Coronary artery (tissue), 2 donors: ENCODE data around the gene DTWD1.
A peak's percentile ranks its signal among the peaks of the same experiment; 100 is the strongest.

Experiments used
- DNase-seq: peaks from one replicate; pipeline ENCODE4 v3.0.0-alpha.2; 2017; ENCODE audit warnings: low spot score
- H3K27ac ChIP-seq, 2 donors: fragments of 200-600 bp; sonication (generic); one replicate each; pipeline ENCODE4 v1.5.1; 2016 to 2019
- H3K4me3 ChIP-seq: fragments of 200-600 bp; sonication (generic); 2 replicates; pipeline ENCODE4 v1.5.1; 2016; ENCODE audit warnings: mild to moderate bottlenecking, moderate library complexity
- CTCF ChIP-seq: fragments of 200-600 bp; sonication (generic); IDR thresholded peaks from one replicate; pipeline ENCODE4 v1.5.1; 2019; ENCODE audit warnings: antibody characterized with exemption

DTWD1 gene

DNA sequence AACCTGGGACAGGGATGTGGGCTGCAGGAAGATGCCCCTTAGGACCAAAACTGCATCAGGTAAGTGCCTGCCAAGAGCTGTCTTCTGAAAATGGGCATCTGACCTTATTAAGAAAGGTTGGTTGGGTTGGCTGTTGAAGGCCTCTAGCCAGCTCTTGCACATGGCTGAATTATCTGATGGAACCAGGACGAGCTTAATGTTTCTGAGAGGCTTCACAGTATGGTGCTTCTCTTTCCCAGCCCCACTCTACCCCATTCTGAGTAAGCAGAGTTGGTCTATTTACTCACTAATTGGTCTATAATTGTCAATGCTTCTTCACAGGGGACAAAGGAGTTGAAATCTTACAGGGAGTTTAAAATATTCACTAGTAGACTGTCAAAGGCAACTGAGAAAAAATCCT, 48.4 kb downstream of the DTWD1 start:
- no peak for TF ChIP-seq CTCF
- no peak overlapping the region for H3K4me3 ChIP-seq
- DNase-seq = no peak
- no peak overlapping the region for H3K27ac ChIP-seq

GRCh38 chr15:49673861-49674260, 53.0 kb downstream of the DTWD1 start:
- no peak for TF ChIP-seq CTCF
- Histone ChIP-seq H3K4me3 (no peak overlapping the region), H3K27ac (no peak overlapping the region)
- no peak for DNase-seq

- DNase-seq = no peak
- TF ChIP-seq CTCF = no peak
- H3K4me3 ChIP-seq = no peak overlapping the region
- H3K27ac ChIP-seq = peak overlapping the region in 1 of 2 donors; percentile 9
These were observed 53.5 kb downstream of the DTWD1 start for GRCh38 chr15:49674370-49674769.

GRCh38 chr15:49675041-49675440, 54.2 kb downstream of the DTWD1 start:
- TF ChIP-seq CTCF = no peak
- no peak for DNase-seq

GRCh38 chr15:49678655-49679054, 57.8 kb downstream of the DTWD1 start:
- no peak for DNase-seq
- no peak overlapping the region for H3K27ac ChIP-seq
- TF ChIP-seq CTCF = no peak
- H3K4me3 ChIP-seq = no peak overlapping the region

More at GRCh38 chr15:49675041-49675440, 54.2 kb downstream of the DTWD1 start:
- no peak overlapping the region for H3K4me3 ChIP-seq
- H3K27ac ChIP-seq = peak overlapping the region in 1 of 2 donors; percentile 9

GRCh38 chr15:49686599-49686998, 65.8 kb downstream of the DTWD1 start:
- no peak for DNase-seq
- Histone ChIP-seq H3K4me3 (no peak overlapping the region), H3K27ac (no peak overlapping the region)
- TF ChIP-seq CTCF = no peak

DNA sequence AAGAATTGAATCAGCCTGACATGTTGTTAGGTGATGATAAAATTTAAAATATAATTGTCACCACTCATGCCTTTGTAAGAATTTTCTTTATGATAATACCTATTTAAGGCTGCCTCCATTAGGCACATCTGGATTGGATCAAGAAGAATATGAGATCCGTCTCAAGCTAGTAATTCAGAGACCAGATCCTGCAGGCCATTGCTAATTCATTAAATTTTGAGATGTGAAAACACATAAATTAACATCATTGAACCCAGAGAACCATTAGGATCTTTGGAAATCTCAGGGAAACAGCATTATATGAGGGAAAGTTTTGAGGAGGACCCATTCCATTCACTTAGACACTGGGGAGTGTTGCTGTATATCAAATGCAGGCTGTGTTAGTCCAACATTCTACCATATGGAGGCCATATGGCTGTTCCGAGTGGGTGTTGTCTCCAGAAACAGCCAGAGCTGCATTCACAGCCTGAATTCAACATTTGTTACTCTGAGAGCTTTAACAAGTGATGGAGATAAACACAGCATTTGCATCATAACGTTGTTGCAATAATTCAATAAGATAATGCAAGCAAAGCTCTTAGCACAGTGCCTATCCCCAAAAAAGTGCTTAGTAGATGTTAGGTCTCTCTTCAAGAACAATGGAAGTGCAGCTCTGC, 67.4 kb downstream of the DTWD1 start:
- TF ChIP-seq CTCF = no peak
- no peak for DNase-seq
- no peak overlapping the region for H3K27ac ChIP-seq
- H3K4me3 ChIP-seq = no peak overlapping the region
